Measurements from ENCODE around the gene CMPK1.

The CMPK1 gene

DNA sequence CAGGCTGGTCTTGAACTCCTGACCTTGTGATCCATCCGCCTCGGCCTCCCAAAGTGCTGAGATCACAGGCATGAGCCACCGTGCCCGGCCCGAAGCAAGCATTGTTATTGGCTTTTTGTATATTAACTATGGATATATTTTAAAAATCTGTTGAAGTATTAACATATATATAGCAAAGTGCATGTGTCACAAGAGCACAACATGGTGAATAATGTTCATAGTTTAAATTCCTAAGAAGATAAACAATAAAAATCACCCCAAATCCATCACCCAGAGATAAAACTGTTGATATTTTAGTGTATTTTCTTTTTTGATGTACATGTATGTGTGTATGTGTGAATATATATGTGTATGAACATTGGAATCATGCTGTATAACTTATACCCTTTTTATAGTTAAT is 73.4 kb downstream of the CMPK1 start:
- H3K27ac ChIP-seq = no peak overlapping the region
- TF ChIP-seq, protein P1, sequence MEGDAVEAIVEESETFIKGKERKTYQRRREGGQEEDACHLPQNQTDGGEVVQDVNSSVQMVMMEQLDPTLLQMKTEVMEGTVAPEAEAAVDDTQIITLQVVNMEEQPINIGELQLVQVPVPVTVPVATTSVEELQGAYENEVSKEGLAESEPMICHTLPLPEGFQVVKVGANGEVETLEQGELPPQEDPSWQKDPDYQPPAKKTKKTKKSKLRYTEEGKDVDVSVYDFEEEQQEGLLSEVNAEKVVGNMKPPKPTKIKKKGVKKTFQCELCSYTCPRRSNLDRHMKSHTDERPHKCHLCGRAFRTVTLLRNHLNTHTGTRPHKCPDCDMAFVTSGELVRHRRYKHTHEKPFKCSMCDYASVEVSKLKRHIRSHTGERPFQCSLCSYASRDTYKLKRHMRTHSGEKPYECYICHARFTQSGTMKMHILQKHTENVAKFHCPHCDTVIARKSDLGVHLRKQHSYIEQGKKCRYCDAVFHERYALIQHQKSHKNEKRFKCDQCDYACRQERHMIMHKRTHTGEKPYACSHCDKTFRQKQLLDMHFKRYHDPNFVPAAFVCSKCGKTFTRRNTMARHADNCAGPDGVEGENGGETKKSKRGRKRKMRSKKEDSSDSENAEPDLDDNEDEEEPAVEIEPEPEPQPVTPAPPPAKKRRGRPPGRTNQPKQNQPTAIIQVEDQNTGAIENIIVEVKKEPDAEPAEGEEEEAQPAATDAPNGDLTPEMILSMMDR (IDR thresholded peaks at IDR 0.05) = no peak
- TF ChIP-seq ZFX (IDR thresholded peaks at IDR 0.05; ENCODE audit: borderline replicate concordance) = no peak

DNA sequence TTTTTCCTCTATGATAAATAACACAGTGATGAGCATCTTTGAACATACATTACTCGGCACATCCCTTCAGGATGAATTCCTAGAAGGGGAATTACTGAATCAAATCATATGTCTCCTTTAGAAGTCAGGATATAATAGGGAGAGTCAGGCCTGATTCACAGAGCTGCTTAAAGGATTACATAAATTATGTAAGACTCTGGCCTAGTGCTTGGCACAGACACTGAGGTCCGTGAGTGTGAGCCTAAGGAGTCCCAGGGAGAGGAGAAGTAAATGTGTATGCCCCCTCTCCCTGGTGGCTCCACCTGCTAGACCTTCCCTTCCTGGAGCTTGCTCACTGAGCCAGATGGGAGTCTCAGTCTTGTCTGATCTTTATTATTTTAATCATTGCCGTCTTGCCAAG is 73.9 kb downstream of the CMPK1 start:
- H3K27ac ChIP-seq = no peak overlapping the region
- TF ChIP-seq, protein P1 (IDR thresholded peaks at IDR 0.05) = no peak
- TF ChIP-seq ZFX (IDR thresholded peaks at IDR 0.05; ENCODE audit: borderline replicate concordance) = no peak

DNA sequence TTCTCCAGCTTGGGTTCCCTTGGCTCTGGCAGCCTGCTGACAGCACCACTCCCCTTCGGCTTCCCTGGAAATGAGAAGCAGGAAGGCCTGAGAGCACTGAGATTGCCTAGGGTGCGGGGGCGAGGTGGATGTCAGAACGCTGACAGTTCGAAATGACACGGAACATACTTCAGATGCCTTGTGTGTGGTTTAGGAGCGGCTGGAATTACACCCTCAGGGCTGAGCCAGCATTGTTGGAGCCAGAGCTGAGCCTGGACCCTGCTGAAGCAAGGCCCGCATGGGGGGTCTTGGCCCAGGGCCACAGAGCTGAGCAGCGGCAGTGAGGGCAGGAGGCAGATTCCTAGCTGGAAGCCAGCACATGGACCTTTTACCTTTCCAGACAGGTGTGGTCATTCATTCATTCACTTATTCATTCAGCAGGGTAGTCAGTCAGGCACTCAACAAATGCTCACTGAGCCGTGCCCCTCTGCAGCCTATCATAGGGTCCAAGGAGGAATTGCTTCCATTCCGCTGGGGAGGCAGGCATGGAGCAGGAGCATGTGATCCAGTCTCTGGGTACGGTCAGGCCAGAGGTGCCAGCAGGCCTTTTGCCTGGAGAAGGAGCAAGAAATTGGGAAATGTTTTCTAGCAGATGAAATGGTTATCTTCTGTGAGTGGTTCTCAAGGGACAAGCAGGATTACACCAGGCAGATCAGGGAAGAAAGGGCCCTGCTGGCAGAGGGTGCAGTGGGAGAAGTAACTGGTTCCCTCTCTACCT is 75.9 kb downstream of the CMPK1 start:
- TF ChIP-seq ZFX (IDR thresholded peaks at IDR 0.05; ENCODE audit: borderline replicate concordance) = no peak
- TF ChIP-seq, protein P1 (IDR thresholded peaks at IDR 0.05) = no peak
- H3K27ac ChIP-seq = no peak overlapping the region

DNA sequence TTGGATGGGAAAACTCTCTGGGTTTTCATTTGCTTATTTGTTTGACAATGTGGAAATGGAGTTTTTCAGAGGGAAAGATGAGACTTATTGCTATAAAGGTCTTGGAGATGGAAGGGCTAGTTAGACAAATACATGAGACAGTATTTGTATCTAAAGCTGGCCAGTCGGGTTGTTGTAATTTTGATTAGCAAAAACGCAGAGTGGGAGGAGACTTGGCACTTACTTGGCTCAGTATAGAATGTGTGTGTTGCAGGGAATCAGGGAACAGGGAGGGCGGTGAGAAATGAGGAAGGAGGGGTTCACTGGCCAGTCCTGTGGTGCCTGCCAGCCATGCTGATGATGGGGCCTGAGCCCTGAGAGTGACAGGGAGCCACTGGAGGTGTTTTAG is 76.5 kb downstream of the CMPK1 start:
- TF ChIP-seq, protein P1 (IDR thresholded peaks at IDR 0.05) = no peak
- TF ChIP-seq ZFX (IDR thresholded peaks at IDR 0.05; ENCODE audit: borderline replicate concordance) = no peak
- H3K27ac ChIP-seq = no peak overlapping the region

- no peak for TF ChIP-seq ZFX (IDR thresholded peaks at IDR 0.05; ENCODE audit: borderline replicate concordance)
- TF ChIP-seq, protein P1 (IDR thresholded peaks at IDR 0.05) = no peak
- no peak overlapping the region for H3K27ac ChIP-seq
Observed at GRCh38 chr1:47411436-47411835, 77.8 kb downstream of the CMPK1 start.

DNA sequence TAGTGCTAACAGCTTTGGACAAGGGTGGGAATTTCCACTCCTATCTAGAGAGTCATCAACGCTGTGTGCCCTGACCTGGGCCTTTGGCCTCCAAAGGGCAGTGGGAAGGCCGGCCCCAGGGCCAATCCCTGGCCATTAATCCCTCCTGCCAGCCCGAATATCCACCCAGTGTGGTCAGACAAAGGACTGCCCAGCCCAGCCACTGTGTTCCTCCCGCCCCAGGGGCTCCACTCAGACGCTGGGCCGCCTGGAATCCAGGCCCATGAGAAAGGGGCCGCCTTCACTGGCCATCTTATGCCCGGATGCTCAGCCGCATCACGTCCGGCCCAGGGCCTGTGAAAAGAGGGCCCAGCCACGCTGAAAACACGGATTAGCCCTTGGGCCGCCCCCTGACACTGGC is 78.8 kb downstream of the CMPK1 start:
- no peak for TF ChIP-seq ZFX (IDR thresholded peaks at IDR 0.05; ENCODE audit: borderline replicate concordance)
- TF ChIP-seq, protein P1 (IDR thresholded peaks at IDR 0.05) = no peak
- H3K27ac ChIP-seq = no peak overlapping the region

DNA sequence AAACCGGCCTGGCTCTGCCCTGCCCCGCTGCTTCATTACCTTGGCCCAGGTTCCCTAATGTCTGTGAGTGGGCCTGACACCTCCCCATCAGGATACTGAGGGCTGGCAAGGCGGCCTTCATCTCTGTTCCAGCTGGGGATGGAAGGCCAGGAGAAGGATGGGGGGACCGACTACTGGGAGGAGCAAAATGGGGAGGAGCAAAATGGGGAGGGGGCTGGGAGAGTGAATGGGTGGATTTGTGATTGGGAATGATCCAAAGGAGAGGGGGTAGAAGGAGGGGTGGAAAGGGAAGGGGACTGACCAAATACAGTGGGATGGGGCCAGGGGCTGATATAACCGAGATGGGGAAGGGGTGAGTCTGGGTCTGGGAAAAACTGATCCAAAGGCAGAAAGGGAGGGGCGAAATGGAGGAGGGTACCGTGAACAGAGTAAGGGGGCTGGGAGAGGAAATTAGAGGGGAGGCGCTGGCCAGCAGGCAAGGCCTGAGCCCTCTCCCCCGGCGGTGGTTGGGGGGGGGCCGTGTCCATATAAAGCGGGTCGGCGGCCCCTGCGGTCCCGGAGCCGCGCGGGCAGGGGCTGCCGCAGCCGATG is 82.2 kb downstream of the CMPK1 start, which contains the start of gene FOXE3:
FOXE3 (plus strand) TSS at position 558 of the 591 bp plus-strand sequence; CDS start at position 589, 31 bp downstream.
- no peak within 1 kb of the TSS for H3K27ac ChIP-seq
- TF ChIP-seq, protein P1 (IDR thresholded peaks at IDR 0.05) = no peak
- TF ChIP-seq ZFX (IDR thresholded peaks at IDR 0.05; ENCODE audit: borderline replicate concordance) = no peak
